ENCODE measurements around the gene KRT86.

KRT86 gene

DNA sequence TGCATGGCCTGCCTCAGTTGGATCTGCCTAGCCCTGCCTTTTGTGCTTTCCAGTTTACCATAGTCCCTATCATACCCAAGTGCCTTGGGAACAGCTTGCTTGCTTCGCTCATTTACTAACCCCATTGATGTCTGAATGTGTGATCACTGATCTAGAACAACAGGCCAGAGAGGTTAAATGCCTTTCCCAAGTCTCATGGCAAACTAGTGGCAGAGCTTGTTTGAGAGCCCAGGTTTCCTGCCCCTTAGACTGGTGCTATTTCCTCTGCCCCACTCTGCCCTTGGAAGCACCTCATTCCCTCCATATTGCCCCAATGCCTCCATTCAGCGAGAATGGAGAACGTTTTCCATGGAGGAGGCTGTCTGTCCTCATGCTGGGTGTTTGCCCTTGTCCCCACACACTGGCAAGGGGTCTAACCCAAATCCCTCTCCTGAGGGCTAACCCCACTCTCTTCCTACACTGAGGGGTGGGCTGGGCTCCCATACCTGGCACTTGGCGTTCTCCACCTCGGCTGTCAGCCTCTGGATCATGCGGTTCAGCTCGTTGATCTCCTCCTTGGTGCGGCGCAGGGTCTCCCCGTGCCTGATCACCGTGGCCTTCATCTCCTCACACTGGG is 21.6 kb upstream of the KRT86 start:
- no peak for TF ChIP-seq CTCF (IDR thresholded peaks at IDR 0.05; ENCODE audit: insufficient read depth, low read depth, low read length, missing control alignments)
- no peak for DNase-seq (ENCODE audit: low read depth)

DNA sequence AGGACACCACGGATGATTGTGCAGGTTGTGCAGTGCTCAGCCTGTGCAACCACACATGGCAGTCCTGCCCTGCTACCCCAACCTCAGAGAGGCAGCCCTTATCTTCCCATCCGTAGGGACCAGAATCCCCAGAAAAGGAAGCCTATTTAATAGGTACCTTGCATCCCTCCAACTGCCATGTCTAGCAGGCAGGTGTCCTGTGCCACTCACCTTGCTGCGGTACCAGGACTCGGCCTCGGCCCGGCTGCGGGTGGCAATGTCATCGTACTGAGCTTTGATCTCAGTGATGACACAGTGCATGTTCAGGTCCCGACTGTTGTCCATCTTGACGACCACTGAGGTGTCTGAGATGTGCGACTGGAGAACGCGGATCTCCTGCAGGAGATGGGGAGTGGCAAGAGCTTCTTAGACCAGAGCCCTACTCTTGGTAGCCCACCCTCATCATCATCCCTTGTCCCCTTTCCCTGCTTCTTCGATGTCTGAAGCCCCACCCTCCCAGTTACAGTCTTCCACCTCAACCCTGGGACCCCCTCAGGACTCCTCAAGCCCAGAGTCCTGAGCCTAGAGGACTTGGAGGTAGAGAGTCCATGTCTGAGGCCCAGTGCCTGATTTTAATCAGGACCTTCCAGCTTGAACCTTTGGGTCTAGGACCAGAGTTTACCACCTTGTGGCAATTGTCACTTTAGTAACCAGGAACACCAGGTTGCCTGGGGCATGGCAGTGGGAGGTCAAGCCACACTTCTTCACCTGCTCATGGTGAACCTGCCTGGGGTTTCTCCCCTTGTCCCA is 20.9 kb upstream of the KRT86 start:
- no peak for DNase-seq (ENCODE audit: low read depth)
- no peak for TF ChIP-seq CTCF (IDR thresholded peaks at IDR 0.05; ENCODE audit: insufficient read depth, low read depth, low read length, missing control alignments)
- no peak overlapping the region for H3K4me3 ChIP-seq (ENCODE audit: low read depth, low read length)

More for the DNA sequence above, 21.6 kb upstream of the KRT86 start:
- H3K4me3 ChIP-seq (ENCODE audit: low read depth, low read length): no peak overlapping the region

DNA sequence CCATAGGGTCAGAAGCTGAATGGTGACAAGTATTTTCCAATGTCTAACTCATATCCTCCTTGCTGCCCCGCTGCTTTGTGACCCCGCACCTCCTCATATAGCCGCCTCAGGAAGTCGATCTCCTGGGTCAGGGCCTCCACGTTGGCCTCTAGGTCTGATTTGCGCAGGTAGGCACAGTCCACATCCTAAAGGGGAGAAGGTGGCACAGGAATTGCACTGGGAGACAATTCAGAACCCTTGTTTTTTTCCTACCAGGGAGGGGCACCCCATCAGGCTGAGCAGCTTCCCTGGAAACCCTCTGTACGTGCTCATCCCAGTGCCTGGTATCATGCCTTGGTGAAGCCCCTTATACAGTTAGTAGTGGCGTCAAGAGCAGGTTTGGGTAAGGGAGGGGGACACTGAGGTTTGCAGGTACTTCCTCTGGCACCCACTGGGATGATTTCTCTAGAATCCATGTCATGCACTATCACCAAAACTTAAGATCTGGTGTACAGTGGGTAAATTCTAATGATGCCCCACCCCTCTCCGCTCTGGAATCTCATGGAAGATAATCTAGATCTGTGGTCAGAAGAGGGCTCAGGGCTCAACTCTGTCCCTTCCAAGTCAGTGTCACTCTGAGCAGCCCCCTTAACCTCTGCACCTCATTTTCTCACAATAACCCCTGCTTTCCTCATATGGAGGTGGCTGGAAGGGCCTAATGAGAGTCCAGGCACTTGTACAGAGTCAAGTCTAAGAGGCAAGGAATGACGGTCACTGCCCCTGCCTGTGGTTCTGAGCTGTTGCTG is 20.1 kb upstream of the KRT86 start:
- no peak overlapping the region for H3K4me3 ChIP-seq (ENCODE audit: low read depth, low read length)
- no peak for TF ChIP-seq CTCF (IDR thresholded peaks at IDR 0.05; ENCODE audit: insufficient read depth, low read depth, low read length, missing control alignments)
- DNase-seq (ENCODE audit: low read depth): no peak

- H3K4me3 ChIP-seq (ENCODE audit: low read depth, low read length): no peak overlapping the region
- DNase-seq (ENCODE audit: low read depth): no peak
- TF ChIP-seq CTCF (IDR thresholded peaks at IDR 0.05; ENCODE audit: insufficient read depth, low read depth, low read length, missing control alignments): no peak
Measured at GRCh38 chr12:52254965-52255751, 19.3 kb upstream of the KRT86 start.

DNA sequence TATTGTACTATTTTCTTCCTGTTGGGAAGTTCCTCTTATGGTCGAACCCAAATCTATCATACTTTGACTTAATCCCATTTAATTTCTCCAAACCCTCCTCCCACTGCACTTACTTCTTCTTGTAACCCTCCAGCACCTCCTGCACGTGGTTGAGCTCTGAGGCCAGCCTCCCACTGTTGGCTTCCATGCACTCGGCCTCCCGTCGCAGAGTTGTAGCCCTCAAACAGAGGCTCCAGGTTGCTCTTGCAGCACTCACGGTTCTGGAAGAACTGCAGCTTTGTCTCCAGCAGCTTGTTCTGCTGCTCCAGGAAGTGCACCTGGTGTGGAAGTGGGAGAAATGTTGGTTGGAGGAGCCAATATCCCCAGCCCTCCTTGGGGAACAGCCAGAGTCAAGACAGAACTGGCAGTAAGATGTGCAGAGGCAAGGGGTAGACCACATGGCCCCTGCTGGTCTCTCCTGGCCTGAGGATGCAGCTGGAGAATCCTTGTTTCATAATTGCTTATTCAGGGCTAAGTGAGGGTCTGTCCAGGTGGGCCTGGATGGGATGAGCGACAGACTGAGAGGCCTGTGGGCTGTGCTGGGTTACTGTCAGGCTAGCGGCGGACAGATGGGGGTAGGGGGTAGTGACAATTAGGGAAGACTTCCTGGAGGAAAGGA is 18.4 kb upstream of the KRT86 start:
- no peak for DNase-seq (ENCODE audit: low read depth)
- TF ChIP-seq CTCF (IDR thresholded peaks at IDR 0.05; ENCODE audit: insufficient read depth, low read depth, low read length, missing control alignments): no peak
- no peak overlapping the region for H3K4me3 ChIP-seq (ENCODE audit: low read depth, low read length)

- TF ChIP-seq CTCF (IDR thresholded peaks at IDR 0.05; ENCODE audit: insufficient read depth, low read depth, low read length, missing control alignments): no peak
- DNase-seq (ENCODE audit: low read depth): no peak
- H3K4me3 ChIP-seq (ENCODE audit: low read depth, low read length): no peak overlapping the region
Measured at GRCh38 chr12:52256584-52256935, 17.9 kb upstream of the KRT86 start.
